GM12801 (cell line): ENCODE results near the gene PSMD11.

Experiments
- CTCF ChIP-seq: IDR thresholded peaks from one replicate; pipeline ENCODE4 v1.5.1; 2011; ENCODE audit warnings: control low read depth; ENCODE audit not compliant: insufficient read length; ENCODE audit errors: extremely low read depth

Gene PSMD11

GRCh38 chr17:32444301-32445073 lies at the start of gene PSMD11:
TSS of gene PSMD11 (plus strand) at chr17:32444510. CDS start at chr17:32444524, 14 bp downstream.
- no peak for TF ChIP-seq CTCF

GRCh38 chr17:32396343-32396742 lies 48.0 kb upstream of the PSMD11 start:
- no peak for TF ChIP-seq CTCF

- no peak for TF ChIP-seq CTCF
Observed at GRCh38 chr17:32398946-32399345, 45.4 kb upstream of the PSMD11 start.

DNA sequence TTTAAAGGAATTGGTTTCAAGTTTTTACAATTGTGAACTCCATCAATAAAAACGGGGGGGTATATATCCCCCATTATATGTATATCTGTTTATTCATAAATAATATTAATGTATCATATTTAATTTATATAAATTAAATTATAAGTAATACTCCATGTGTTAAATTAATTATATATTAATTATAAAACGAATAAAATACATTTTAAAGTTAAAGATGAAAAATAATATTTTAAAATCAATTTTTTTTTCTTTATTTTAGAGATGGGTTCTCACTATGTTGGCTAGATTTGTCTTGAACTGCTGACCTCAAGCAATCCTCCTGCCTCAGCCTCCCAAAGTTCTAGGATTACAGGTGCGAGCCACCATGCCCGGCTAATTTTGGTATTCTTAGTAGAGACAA lies 17.4 kb upstream of the PSMD11 start:
- no peak for TF ChIP-seq CTCF

GRCh38 chr17:32429598-32429997 lies 14.7 kb upstream of the PSMD11 start:
- TF ChIP-seq CTCF: no peak

GRCh38 chr17:32440722-32441121 lies 3.6 kb upstream of the PSMD11 start:
- no peak for TF ChIP-seq CTCF

DNA sequence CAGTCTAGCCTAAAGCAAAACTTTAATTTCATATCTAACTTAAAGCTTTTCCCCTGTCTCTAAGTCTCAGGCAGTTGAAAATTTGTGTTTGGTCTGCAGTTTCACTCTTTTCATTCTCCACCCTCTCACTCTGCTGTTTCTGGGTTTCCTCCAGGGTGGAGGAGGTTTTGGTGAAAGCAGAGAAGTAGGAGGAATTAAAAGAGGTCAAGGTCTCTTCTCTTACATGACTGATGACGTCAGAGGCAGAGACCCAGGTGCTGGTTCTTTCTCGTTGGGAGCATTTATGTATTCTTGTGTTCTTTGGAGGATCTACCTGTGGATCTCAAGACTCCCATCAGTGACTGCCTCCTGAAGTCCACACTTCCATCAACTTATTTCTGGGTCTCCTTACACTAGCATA lies 2.4 kb upstream of the PSMD11 start:
- TF ChIP-seq CTCF: no peak
